WTC11 (cell line): Measurements from ENCODE around the gene STK40. TPM values are rescaled to one million over a fixed set of nuclear protein-coding genes. Genes with fewer than 3 reads are reported as not detected.

Experiments
- E2F4 ChIP-seq: sonication (generic); formaldehyde crosslinking; IDR thresholded peaks from 2 replicates; pipeline ENCODE4 v1.8.1; 2022; ENCODE audit warnings: low read depth, mild to moderate bottlenecking, moderate library complexity, missing genetic modification reagents, borderline replicate concordance
- E2F5 ChIP-seq: sonication (generic); formaldehyde crosslinking; IDR thresholded peaks from 2 replicates; pipeline ENCODE4 v1.8.1; 2022; ENCODE audit warnings: mild to moderate bottlenecking, moderate library complexity, missing genetic modification reagents
- EMX1 ChIP-seq: fragments of 250-450 bp; sonication (Bioruptor Pico); IDR thresholded peaks from 2 replicates; pipeline ENCODE4 v1.8.0; 2021; ENCODE audit warnings: mild to moderate bottlenecking
- ETV6 ChIP-seq: sonication (generic); formaldehyde crosslinking; IDR thresholded peaks from 2 replicates; pipeline ENCODE4 v1.8.1; 2022; ENCODE audit warnings: mild to moderate bottlenecking, missing genetic modification reagents
- FOXK1 ChIP-seq: sonication (generic); formaldehyde crosslinking; IDR thresholded peaks from 2 replicates; pipeline ENCODE4 v1.8.0; 2022; ENCODE audit warnings: mild to moderate bottlenecking, moderate library complexity, missing genetic modification reagents
- FOXP4 ChIP-seq: sonication (generic); formaldehyde crosslinking; IDR thresholded peaks from 2 replicates; pipeline ENCODE4 v1.8.0; 2022; ENCODE audit warnings: mild to moderate bottlenecking, missing genetic modification reagents
- KAT7 ChIP-seq: sonication (generic); formaldehyde crosslinking; IDR thresholded peaks from 2 replicates; pipeline ENCODE4 v1.8.1; 2023; ENCODE audit warnings: missing genetic modification reagents, mild to moderate bottlenecking, borderline replicate concordance
- ZNF219 ChIP-seq: sonication (generic); formaldehyde crosslinking; IDR thresholded peaks from 2 replicates; pipeline ENCODE4 v1.8.0; 2023; ENCODE audit warnings: missing genetic modification reagents, mild to moderate bottlenecking, borderline replicate concordance
- ZNF263 ChIP-seq: sonication (generic); formaldehyde crosslinking; IDR thresholded peaks from 2 replicates; pipeline ENCODE4 v1.8.1; 2022; ENCODE audit warnings: low read depth, mild to moderate bottlenecking, moderate library complexity, missing genetic modification reagents
- ZNF317 ChIP-seq: sonication (generic); formaldehyde crosslinking; IDR thresholded peaks from 2 replicates; pipeline ENCODE4 v1.8.1; 2023; ENCODE audit warnings: low read depth, mild to moderate bottlenecking, moderate library complexity, missing genetic modification reagents, borderline replicate concordance
- ZNF416 ChIP-seq: fragments of 250-450 bp; sonication (Bioruptor Pico); IDR thresholded peaks from 2 replicates; pipeline ENCODE4 v1.9.0; 2021; ENCODE audit warnings: mild to moderate bottlenecking, inconsistent platforms
- ZNF423 ChIP-seq: fragments of 250-450 bp; sonication (Bioruptor Pico); IDR thresholded peaks from 2 replicates; pipeline ENCODE4 v2.1.2; 2022; ENCODE audit warnings: mild to moderate bottlenecking, moderate library complexity
- ZNF425 ChIP-seq: fragments of 250-450 bp; sonication (Bioruptor Pico); conservative IDR thresholded peaks from 2 replicates; pipeline ENCODE4 v1.9.0; 2021; ENCODE audit warnings: mild to moderate bottlenecking
- total RNA-seq: library from RNA; stranded (reverse); gene quantifications from 3 replicates; pipeline ENCODE4 v1.2.3, GENCODE V29; 2021
- TF ChIP-seq, protein P1 (sequence below): fragments of 250-450 bp; sonication (Bioruptor Pico); IDR thresholded peaks from 2 replicates; pipeline ENCODE4 v1.9.0; 2021; ENCODE audit warnings: mild to moderate bottlenecking, borderline replicate concordance

The STK40 gene
- total RNA-seq, 1 experiment from 2014 or later: 24.7 TPM

DNA sequence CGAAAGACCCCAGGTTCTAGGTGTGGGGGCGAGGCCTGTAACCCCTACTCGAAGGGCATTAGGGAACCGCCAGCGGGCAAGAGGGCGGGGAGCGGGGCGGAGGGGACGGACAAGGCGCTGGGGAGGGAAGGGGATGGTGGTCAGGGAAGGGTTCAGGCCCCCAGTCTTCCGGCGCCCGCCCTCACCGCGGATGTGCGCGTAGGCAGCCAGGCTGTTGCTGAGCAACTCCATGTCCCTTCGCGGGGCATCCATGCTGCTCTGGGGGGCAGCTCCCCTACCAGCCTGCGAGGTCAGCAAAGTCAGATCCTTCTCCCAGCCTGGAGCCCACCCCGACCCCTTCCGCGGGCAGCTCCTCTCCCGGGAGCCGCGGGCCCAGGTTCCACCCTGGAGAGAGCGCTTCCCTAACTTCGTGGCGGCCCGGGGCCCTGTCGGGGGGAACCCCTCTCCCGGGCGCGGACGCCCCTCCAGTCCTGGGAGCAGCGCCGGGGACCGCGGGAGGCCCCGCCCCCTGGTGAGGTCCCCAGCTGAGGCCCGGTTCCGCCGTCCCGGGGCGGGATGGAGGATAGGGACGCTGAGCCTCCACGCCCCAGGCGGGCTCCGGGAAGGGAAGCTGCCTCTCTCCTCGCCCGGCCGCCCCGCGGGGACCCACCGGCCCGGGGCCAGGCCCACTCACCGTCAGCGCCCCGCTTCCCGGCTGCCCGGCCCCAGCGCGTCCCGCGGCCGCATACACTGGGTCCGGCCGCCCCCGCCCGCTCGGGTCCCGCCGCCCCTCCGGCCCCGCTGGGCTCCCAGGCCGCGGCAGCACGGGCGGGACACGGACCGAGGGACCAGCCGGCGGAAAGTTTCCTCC is 62.7 kb downstream of the STK40 start (continued):
- TF ChIP-seq FOXP4: peak; percentile 40; the same call in 1 of the 2 replicates
- 0 out of 2 replicates have a peak, but pooled peaks have one; percentile 37 for TF ChIP-seq FOXK1 (CRISPR knock-in tag)
- 0 out of 2 replicates have a peak, but pooled peaks have one; percentile 2 for TF ChIP-seq ETV6 (CRISPR knock-in tag)
- TF ChIP-seq E2F4 (CRISPR knock-in tag): no peak
- TF ChIP-seq, protein P1, sequence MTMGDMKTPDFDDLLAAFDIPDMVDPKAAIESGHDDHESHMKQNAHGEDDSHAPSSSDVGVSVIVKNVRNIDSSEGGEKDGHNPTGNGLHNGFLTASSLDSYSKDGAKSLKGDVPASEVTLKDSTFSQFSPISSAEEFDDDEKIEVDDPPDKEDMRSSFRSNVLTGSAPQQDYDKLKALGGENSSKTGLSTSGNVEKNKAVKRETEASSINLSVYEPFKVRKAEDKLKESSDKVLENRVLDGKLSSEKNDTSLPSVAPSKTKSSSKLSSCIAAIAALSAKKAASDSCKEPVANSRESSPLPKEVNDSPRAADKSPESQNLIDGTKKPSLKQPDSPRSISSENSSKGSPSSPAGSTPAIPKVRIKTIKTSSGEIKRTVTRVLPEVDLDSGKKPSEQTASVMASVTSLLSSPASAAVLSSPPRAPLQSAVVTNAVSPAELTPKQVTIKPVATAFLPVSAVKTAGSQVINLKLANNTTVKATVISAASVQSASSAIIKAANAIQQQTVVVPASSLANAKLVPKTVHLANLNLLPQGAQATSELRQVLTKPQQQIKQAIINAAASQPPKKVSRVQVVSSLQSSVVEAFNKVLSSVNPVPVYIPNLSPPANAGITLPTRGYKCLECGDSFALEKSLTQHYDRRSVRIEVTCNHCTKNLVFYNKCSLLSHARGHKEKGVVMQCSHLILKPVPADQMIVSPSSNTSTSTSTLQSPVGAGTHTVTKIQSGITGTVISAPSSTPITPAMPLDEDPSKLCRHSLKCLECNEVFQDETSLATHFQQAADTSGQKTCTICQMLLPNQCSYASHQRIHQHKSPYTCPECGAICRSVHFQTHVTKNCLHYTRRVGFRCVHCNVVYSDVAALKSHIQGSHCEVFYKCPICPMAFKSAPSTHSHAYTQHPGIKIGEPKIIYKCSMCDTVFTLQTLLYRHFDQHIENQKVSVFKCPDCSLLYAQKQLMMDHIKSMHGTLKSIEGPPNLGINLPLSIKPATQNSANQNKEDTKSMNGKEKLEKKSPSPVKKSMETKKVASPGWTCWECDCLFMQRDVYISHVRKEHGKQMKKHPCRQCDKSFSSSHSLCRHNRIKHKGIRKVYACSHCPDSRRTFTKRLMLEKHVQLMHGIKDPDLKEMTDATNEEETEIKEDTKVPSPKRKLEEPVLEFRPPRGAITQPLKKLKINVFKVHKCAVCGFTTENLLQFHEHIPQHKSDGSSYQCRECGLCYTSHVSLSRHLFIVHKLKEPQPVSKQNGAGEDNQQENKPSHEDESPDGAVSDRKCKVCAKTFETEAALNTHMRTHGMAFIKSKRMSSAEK (CRISPR knock-in tag): no peak
- peak; percentile 48; the same call in 1 of the 2 replicates for TF ChIP-seq E2F5 (CRISPR knock-in tag)
- 0 out of 2 replicates have a peak, but pooled peaks have one; percentile 15 for TF ChIP-seq KAT7
- peak; percentile 94 for TF ChIP-seq ZNF423 (CRISPR knock-in tag)
- TF ChIP-seq ZNF263 (CRISPR knock-in tag): peak; percentile 55; the same call in 1 of the 2 replicates
- 0 out of 2 replicates have a peak, but pooled peaks have one; percentile 17 for TF ChIP-seq EMX1
- peak; percentile 58; the same call in 1 of the 2 replicates for TF ChIP-seq ZNF416 (CRISPR knock-in tag)
- TF ChIP-seq ZNF219 (CRISPR knock-in tag): peak; percentile 50; the same call in 1 of the 2 replicates
- TF ChIP-seq ZNF317: peak; percentile 38; the same call in 1 of the 2 replicates
- TF ChIP-seq ZNF425 (CRISPR knock-in tag): no peak
